Uterus (tissue), 2 donors: ENCODE measurements around the gene IPO11.

Experiments used
- POLR2A ChIP-seq, 2 donors: fragments of 450-650 bp; IDR thresholded peaks; one replicate each; pipeline ENCODE4 v1.6.1; 2016; ENCODE audit warnings: antibody characterized with exemption in 2 of 2, mild to moderate bottlenecking in 1 of 2, moderate library complexity in 1 of 2
- TF ChIP-seq, protein P1 (sequence below), 4 experiments: fragments of 200-600 bp in 2 of 4; fragments of 450-650 bp in 2 of 4; sonication (generic) in 2 of 4; IDR thresholded peaks; one replicate each; pipeline ENCODE4 v1.5.1; 2016 to 2019; ENCODE audit warnings: antibody characterized with exemption in 4 of 4, mild to moderate bottlenecking in 2 of 4, moderate library complexity in 1 of 4

- TF ChIP-seq, protein P1, sequence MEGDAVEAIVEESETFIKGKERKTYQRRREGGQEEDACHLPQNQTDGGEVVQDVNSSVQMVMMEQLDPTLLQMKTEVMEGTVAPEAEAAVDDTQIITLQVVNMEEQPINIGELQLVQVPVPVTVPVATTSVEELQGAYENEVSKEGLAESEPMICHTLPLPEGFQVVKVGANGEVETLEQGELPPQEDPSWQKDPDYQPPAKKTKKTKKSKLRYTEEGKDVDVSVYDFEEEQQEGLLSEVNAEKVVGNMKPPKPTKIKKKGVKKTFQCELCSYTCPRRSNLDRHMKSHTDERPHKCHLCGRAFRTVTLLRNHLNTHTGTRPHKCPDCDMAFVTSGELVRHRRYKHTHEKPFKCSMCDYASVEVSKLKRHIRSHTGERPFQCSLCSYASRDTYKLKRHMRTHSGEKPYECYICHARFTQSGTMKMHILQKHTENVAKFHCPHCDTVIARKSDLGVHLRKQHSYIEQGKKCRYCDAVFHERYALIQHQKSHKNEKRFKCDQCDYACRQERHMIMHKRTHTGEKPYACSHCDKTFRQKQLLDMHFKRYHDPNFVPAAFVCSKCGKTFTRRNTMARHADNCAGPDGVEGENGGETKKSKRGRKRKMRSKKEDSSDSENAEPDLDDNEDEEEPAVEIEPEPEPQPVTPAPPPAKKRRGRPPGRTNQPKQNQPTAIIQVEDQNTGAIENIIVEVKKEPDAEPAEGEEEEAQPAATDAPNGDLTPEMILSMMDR (IDR thresholded peaks at IDR 0.05), result no peak
- no peak for TF ChIP-seq POLR2A (IDR thresholded peaks at IDR 0.05)
Observed at GRCh38 chr5:62448528-62448927, 36.0 kb downstream of the IPO11 start.
